Mesothelial cell of epicardium (in vitro differentiated cells): ENCODE data around the gene FNDC3B. TPM values are rescaled to one million over a fixed set of nuclear protein-coding genes. Genes with fewer than 3 reads are reported as not detected.

ENCODE experiments used
- DNase-seq, 2 experiments: peaks; one replicate each; pipeline ENCODE4 v3.0.0; 2021; ENCODE audit warnings: low spot score in 2 of 2; ENCODE audit not compliant: unreplicated experiment in 2 of 2
- H3K27ac Mint-ChIP-seq: 2 replicates; pipeline ENCODE4 v1.8.0; 2021; ENCODE audit warnings: mixed read lengths
- H3K27me3 Mint-ChIP-seq: 2 replicates; pipeline ENCODE4 v1.8.0; 2021; ENCODE audit warnings: low read depth, mixed read lengths
- H3K36me3 Mint-ChIP-seq: 2 replicates; pipeline ENCODE4 v1.8.0; 2021; ENCODE audit warnings: mixed read lengths
- H3K4me1 Mint-ChIP-seq: 2 replicates; pipeline ENCODE4 v1.8.0; 2021; ENCODE audit warnings: mixed read lengths
- H3K4me3 Mint-ChIP-seq: 2 replicates; pipeline ENCODE4 v1.8.0; 2021; ENCODE audit warnings: mild to moderate bottlenecking, moderate library complexity, mixed read lengths
- H3K9me3 Mint-ChIP-seq: 2 replicates; pipeline ENCODE4 v1.8.0; 2021; ENCODE audit warnings: mixed read lengths
- total RNA-seq: library from RNA; stranded (reverse); gene quantifications from 3 replicates; pipeline ENCODE4 v1.2.1, GENCODE V29; 2021
- TF ChIP-seq, protein P1 (sequence below): fragments of 200-600 bp; sonication (generic); IDR thresholded peaks from one replicate; pipeline ENCODE4 v1.5.0; 2021; ENCODE audit warnings: antibody characterized with exemption; ENCODE audit not compliant: unreplicated experiment

The FNDC3B gene
- total RNA-seq, 1 donor from 2014 or later, result 131 TPM

DNA sequence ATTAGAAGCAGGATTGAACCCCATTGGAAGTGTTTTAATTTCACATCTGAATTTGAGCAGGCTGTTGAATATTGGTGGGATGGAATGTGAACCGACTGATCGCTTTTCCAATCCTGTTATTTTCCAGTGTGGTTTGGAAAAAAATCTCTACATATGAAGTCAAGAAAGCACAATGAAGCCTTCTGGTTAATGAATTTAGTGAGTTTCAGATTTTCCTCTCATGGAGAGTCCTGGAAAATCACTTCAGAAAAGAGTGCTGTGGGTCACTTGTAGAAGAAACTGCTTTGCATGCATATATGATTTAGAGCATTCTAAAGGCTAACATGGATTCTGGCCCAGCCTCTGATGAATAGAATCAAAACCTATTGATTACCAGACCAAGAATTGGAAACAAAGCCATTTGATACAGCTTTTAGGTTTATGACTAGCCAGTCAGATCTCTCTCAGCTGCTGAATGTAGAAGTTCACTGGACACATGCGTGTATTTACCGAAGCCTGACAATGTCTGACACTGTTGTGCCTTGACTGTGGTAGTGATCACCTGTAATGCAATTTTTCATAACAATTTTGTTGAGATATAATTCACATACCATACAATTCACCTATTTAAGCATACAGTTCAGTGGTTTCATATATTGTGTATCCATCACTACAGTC lies 121.9 kb downstream of the FNDC3B start:
- peaks cover 20% of the 10 kb centered on the region for H3K4me1 Mint-ChIP-seq
- peak overlapping the region; percentile 10 for H3K27ac Mint-ChIP-seq

GRCh38 chr3:172161959-172162358 lies 122.6 kb downstream of the FNDC3B start:
- Mint-ChIP-seq H3K27ac (no peak overlapping the region), H3K4me1 (peaks cover 13% of the 10 kb centered on the region), H3K36me3 (peaks cover 6% of the 10 kb centered on the region), H3K27me3 (no peaks in the 10 kb centered on the region), H3K4me3 (no peak overlapping the region), H3K9me3 (peaks cover 5% of the 10 kb centered on the region)
- TF ChIP-seq, protein P1, sequence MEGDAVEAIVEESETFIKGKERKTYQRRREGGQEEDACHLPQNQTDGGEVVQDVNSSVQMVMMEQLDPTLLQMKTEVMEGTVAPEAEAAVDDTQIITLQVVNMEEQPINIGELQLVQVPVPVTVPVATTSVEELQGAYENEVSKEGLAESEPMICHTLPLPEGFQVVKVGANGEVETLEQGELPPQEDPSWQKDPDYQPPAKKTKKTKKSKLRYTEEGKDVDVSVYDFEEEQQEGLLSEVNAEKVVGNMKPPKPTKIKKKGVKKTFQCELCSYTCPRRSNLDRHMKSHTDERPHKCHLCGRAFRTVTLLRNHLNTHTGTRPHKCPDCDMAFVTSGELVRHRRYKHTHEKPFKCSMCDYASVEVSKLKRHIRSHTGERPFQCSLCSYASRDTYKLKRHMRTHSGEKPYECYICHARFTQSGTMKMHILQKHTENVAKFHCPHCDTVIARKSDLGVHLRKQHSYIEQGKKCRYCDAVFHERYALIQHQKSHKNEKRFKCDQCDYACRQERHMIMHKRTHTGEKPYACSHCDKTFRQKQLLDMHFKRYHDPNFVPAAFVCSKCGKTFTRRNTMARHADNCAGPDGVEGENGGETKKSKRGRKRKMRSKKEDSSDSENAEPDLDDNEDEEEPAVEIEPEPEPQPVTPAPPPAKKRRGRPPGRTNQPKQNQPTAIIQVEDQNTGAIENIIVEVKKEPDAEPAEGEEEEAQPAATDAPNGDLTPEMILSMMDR, result no peak
- DNase-seq, result no peak

More for the DNA sequence above, 121.9 kb downstream of the FNDC3B start:
- DNase-seq, result no peak
- peaks cover 5% of the 10 kb centered on the region for H3K9me3 Mint-ChIP-seq
- TF ChIP-seq, protein P1, result no peak
- no peak overlapping the region for H3K4me3 Mint-ChIP-seq
- peaks cover 6% of the 10 kb centered on the region for H3K36me3 Mint-ChIP-seq
- no peaks in the 10 kb centered on the region for H3K27me3 Mint-ChIP-seq

GRCh38 chr3:172163320-172163719 lies 123.9 kb downstream of the FNDC3B start:
- Mint-ChIP-seq H3K4me1 (peaks cover 18% of the 10 kb centered on the region), H3K27ac (no peak overlapping the region), H3K4me3 (no peak overlapping the region), H3K9me3 (peaks cover 2% of the 10 kb centered on the region), H3K36me3 (peaks cover 4% of the 10 kb centered on the region), H3K27me3 (no peaks in the 10 kb centered on the region)
- DNase-seq, result no peak
- TF ChIP-seq, protein P1, result no peak

- Mint-ChIP-seq H3K4me3 (no peak overlapping the region), H3K36me3 (peaks cover 4% of the 10 kb centered on the region), H3K9me3 (no peaks in the 10 kb centered on the region), H3K27ac (no peak overlapping the region), H3K27me3 (no peaks in the 10 kb centered on the region), H3K4me1 (peaks cover 21% of the 10 kb centered on the region)
- no peak for DNase-seq
- TF ChIP-seq, protein P1, result no peak
These were observed 125.4 kb downstream of the FNDC3B start for GRCh38 chr3:172164620-172165362.

DNA sequence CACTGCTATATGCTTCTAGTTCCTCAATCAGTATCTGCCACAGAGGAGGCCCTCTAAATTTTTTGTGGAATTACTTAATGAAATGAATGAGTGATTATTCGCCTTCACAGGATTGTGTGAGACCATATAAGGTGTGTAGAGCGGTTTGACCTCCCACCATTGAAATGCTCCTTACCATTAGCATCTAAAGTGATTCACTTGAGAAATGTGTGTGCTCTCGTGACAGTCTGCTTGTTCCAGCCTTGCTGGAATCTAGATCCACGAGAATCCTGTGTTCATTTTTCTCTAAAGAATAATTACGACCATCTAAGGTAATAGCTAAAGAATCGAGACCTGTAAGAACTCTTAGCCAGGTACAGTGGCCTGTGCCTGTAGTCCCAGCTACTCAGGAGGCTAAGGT lies 126.9 kb downstream of the FNDC3B start:
- DNase-seq, result no peak
- Mint-ChIP-seq H3K36me3 (peaks cover 4% of the 10 kb centered on the region), H3K4me1 (peaks cover 32% of the 10 kb centered on the region), H3K27ac (no peak overlapping the region), H3K9me3 (no peaks in the 10 kb centered on the region), H3K27me3 (no peaks in the 10 kb centered on the region), H3K4me3 (no peak overlapping the region)
- TF ChIP-seq, protein P1, result no peak
